Measurements from ENCODE around the gene ARSG. TPM values are rescaled to one million over a fixed set of nuclear protein-coding genes. Genes with fewer than 3 reads are reported as not detected.

ARSG gene
- total RNA-seq, 2 experiments from 2014 or later = 26.1 to 53.0 TPM

- H3K4me2 ChIP-seq (ENCODE audit: low read length) = peak overlapping the region; percentile 36
- intact Hi-C loops (cut with micrococcal nuclease; ENCODE audit: unreplicated experiment) = loop anchor here (1.0 to 5.0 kb wide), 6 partner anchors 36 to 195 kb away; no protein-coding TSS in a partner anchor
- H2AFZ ChIP-seq (ENCODE audit: low read length) = peak overlapping the region; percentile 68
- peak overlapping the region; percentile 2 for H3K27ac ChIP-seq (ENCODE audit: low read depth, low read length, poor library complexity, severe bottlenecking)
- H3K9me2 ChIP-seq (ENCODE audit: insufficient read depth, low read length) = no peaks in the 10 kb centered on the region
- TF ChIP-seq CTCF (conservative IDR thresholded peaks at IDR 0.05; ENCODE audit: low read length) (no peak), EZH2phosphoT487 (IDR thresholded peaks at IDR 0.05; ENCODE audit: borderline replicate concordance, low read depth, low read length) (no peak)
- DNase-seq (ENCODE audit: low spot score) = peak; percentile 71
- ChIA-PET CTCF (ENCODE audit: unreplicated experiment) (interaction anchor here (0.7 to 1.9 kb wide), 17 partner anchors 18 to 145 kb away, joined by 3 to 11 read pairs (median 4); no protein-coding TSS in a partner anchor), POLR2A (interaction anchor here (0.6 to 3.1 kb wide), 22 partner anchors 9 to 219 kb away, joined by 3 to 23 read pairs (median 4); partner anchors contain the start of genes ARSG and SLC16A6)
- H3K79me2 ChIP-seq (ENCODE audit: insufficient read depth, low read depth, low read length) = no peaks in the 10 kb centered on the region
- H3K36me3 ChIP-seq (ENCODE audit: insufficient read depth, low read length) = no peaks in the 10 kb centered on the region; the same call in 1 of the 2 replicates
- H3K4me3 ChIP-seq (ENCODE audit: low read depth, low read length, poor library complexity, severe bottlenecking) = no peak overlapping the region
- H4K20me1 ChIP-seq (ENCODE audit: insufficient read depth, low read length) = no peaks in the 10 kb centered on the region
- H3K9me3 ChIP-seq (ENCODE audit: low read length) = no peaks in the 10 kb centered on the region; the same call in 1 of the 2 replicates
- BruUV-seq (replicated peaks) = no TSS peak
- peaks cover 30% of the 10 kb centered on the region for H3K4me1 ChIP-seq (ENCODE audit: insufficient read depth, low read length, poor library complexity, severe bottlenecking)
Observed at GRCh38 chr17:68399638-68400403, 108.5 kb downstream of the ARSG start.

- DNase-seq (ENCODE audit: low spot score) = no peak
- Histone ChIP-seq H4K20me1 (ENCODE audit: insufficient read depth, low read length) (no peaks in the 10 kb centered on the region), H2AFZ (ENCODE audit: low read length) (peak overlapping the region; percentile 68), H3K9me2 (ENCODE audit: insufficient read depth, low read length) (no peaks in the 10 kb centered on the region), H3K4me1 (ENCODE audit: insufficient read depth, low read length, poor library complexity, severe bottlenecking) (peaks cover 30% of the 10 kb centered on the region), H3K36me3 (ENCODE audit: insufficient read depth, low read length) (no peaks in the 10 kb centered on the region), H3K4me2 (ENCODE audit: low read length) (peak overlapping the region; percentile 36), H3K9me3 (ENCODE audit: low read length) (peaks cover 5% of the 10 kb centered on the region; the same call in 1 of the 2 replicates), H3K4me3 (ENCODE audit: low read depth, low read length, poor library complexity, severe bottlenecking) (no peak overlapping the region), H3K27ac (ENCODE audit: low read depth, low read length, poor library complexity, severe bottlenecking) (no peak overlapping the region), H3K79me2 (ENCODE audit: insufficient read depth, low read depth, low read length) (no peaks in the 10 kb centered on the region)
- BruUV-seq (replicated peaks) = no TSS peak
- intact Hi-C loops (cut with micrococcal nuclease; ENCODE audit: unreplicated experiment) = no loop called here
- TF ChIP-seq EZH2phosphoT487 (IDR thresholded peaks at IDR 0.05; ENCODE audit: borderline replicate concordance, low read depth, low read length) = no peak
- no peak for TF ChIP-seq CTCF (conservative IDR thresholded peaks at IDR 0.05; ENCODE audit: low read length)
- ChIA-PET POLR2A (interaction anchor here (0.6 to 3.1 kb wide), 5 partner anchors 53 to 145 kb away, joined by 3 to 23 read pairs (median 7); no protein-coding TSS in a partner anchor), CTCF (ENCODE audit: unreplicated experiment) (interaction anchor here (0.7 kb wide), 1 partner anchor 38 kb away, joined by 3 read pairs; no protein-coding TSS in a partner anchor)
Observed at GRCh38 chr17:68400404-68400735, 109.1 kb downstream of the ARSG start.

- DNase-seq (ENCODE audit: low spot score) = no peak
- Histone ChIP-seq H3K4me2 (ENCODE audit: low read length) (no peak overlapping the region), H3K9me2 (ENCODE audit: insufficient read depth, low read length) (no peaks in the 10 kb centered on the region), H3K36me3 (ENCODE audit: insufficient read depth, low read length) (no peaks in the 10 kb centered on the region), H3K4me1 (ENCODE audit: insufficient read depth, low read length, poor library complexity, severe bottlenecking) (peaks cover 30% of the 10 kb centered on the region), H3K79me2 (ENCODE audit: insufficient read depth, low read depth, low read length) (no peaks in the 10 kb centered on the region), H3K9me3 (ENCODE audit: low read length) (peaks cover 10% of the 10 kb centered on the region; the same call in 1 of the 2 replicates), H3K4me3 (ENCODE audit: low read depth, low read length, poor library complexity, severe bottlenecking) (no peak overlapping the region), H2AFZ (ENCODE audit: low read length) (no peak overlapping the region), H4K20me1 (ENCODE audit: insufficient read depth, low read length) (no peaks in the 10 kb centered on the region), H3K27ac (ENCODE audit: low read depth, low read length, poor library complexity, severe bottlenecking) (no peak overlapping the region)
- ChIA-PET CTCF (ENCODE audit: unreplicated experiment) (no interaction called here), POLR2A (interaction anchor here (1.0 to 1.3 kb wide), 2 partner anchors 15 to 62 kb away, joined by 3 read pairs; no protein-coding TSS in a partner anchor)
- intact Hi-C loops (cut with micrococcal nuclease; ENCODE audit: unreplicated experiment) = no loop called here
- BruUV-seq (replicated peaks) = no TSS peak
- TF ChIP-seq EZH2phosphoT487 (IDR thresholded peaks at IDR 0.05; ENCODE audit: borderline replicate concordance, low read depth, low read length) (no peak), CTCF (conservative IDR thresholded peaks at IDR 0.05; ENCODE audit: low read length) (no peak)
Observed at GRCh38 chr17:68401288-68401687, 110.0 kb downstream of the ARSG start.
